H1 (cell line): ENCODE results near the gene IBSP. TPM values are rescaled to one million over a fixed set of nuclear protein-coding genes. Genes with fewer than 3 reads are reported as not detected.

ENCODE experiments used
- CTCF ChIA-PET: fragments of 300-600 bp; sonication (Branson Sonifier 250); formaldehyde crosslinking; loops from one replicate; lab custom pipeline; 2021; ENCODE audit not compliant: partially characterized antibody; lab: Charles Lee
- POLR2A ChIA-PET: fragments of 300-600 bp; sonication (Branson Sonifier 250); formaldehyde crosslinking; loops from one replicate; lab custom pipeline; 2021; ENCODE audit warnings: inconsistent platforms; ENCODE audit not compliant: partially characterized antibody; lab: Charles Lee
- DNase-seq, 2 experiments: peaks; one replicate each; pipeline versions ENCODE4 v3.0.0 to v3.0.0-alpha.2; 2010 to 2022; ENCODE audit warnings: low spot score in 2 of 2, low read depth in 1 of 2, mixed read lengths in 1 of 2
- FAIRE-seq: peaks from 2 replicates; lab custom pipeline; 2011; peaks lifted over from hg19 to GRCh38; lab: Jason Lieb, UNC
- H2AFZ ChIP-seq: 2 replicates; pipeline ENCODE4 v1.8.1; 2012; ENCODE audit warnings: low read length, inconsistent platforms
- H2AK5ac ChIP-seq: 2 replicates; pipeline ENCODE4 v1.6.1; 2013; ENCODE audit warnings: low read depth, low read length
- H2BK120ac ChIP-seq: replicated peaks from 2 replicates; pipeline ENCODE3; 2013; ENCODE audit warnings: low read depth, low read length, inconsistent platforms
- H2BK12ac ChIP-seq: 2 replicates; pipeline ENCODE4 v1.6.1; 2013; ENCODE audit warnings: low read depth, low read length
- H2BK15ac ChIP-seq: 2 replicates; pipeline ENCODE4 v1.6.1; 2013; ENCODE audit warnings: low read length
- H2BK20ac ChIP-seq: 2 replicates; pipeline ENCODE4 v1.6.1; 2013; ENCODE audit warnings: low read length
- H2BK5ac ChIP-seq: 2 replicates; pipeline ENCODE4 v1.6.1; 2013; ENCODE audit warnings: low read depth, low read length
- H3K14ac ChIP-seq: 2 replicates; pipeline ENCODE4 v1.6.1; 2013; ENCODE audit warnings: inconsistent platforms; ENCODE audit not compliant: insufficient read length
- H3K18ac ChIP-seq: 2 replicates; pipeline ENCODE4 v1.6.1; 2013; ENCODE audit warnings: low read length; ENCODE audit errors: extremely low read depth
- H3K23ac ChIP-seq: 2 replicates; pipeline ENCODE4 v1.6.1; 2013; ENCODE audit warnings: inconsistent platforms; ENCODE audit not compliant: insufficient read length
- H3K23me2 ChIP-seq: 2 replicates; pipeline ENCODE4 v1.6.1; 2013; ENCODE audit warnings: low read depth, low read length
- H3K27ac ChIP-seq: 2 replicates; pipeline ENCODE4 v1.6.1; 2011; ENCODE audit warnings: low read depth, low read length, inconsistent platforms
- H3K27me3 ChIP-seq, 4 experiments: replicated peaks in 1 of 4; 1 replicate in 1 of 4; 2 replicates in 3 of 4; pipeline versions ENCODE4 v1.6.1 to v1.8.1; 2011 to 2013; ENCODE audit warnings: low read length in 3 of 4, mild to moderate bottlenecking in 3 of 4, inconsistent platforms in 2 of 4, mixed read lengths in 2 of 4, moderate library complexity in 1 of 4; ENCODE audit not compliant: control insufficient read depth in 3 of 4, insufficient read depth in 3 of 4; ENCODE audit errors: extremely low read depth in 1 of 4
- H3K36me3 ChIP-seq, 4 experiments: 2 replicates each; pipeline versions ENCODE4 v1.6.1 to v1.8.1; 2011 to 2013; ENCODE audit warnings: mild to moderate bottlenecking in 4 of 4, low read length in 3 of 4, moderate library complexity in 2 of 4, control low read depth in 1 of 4, inconsistent platforms in 1 of 4; ENCODE audit not compliant: insufficient read depth in 4 of 4, control insufficient read depth in 2 of 4
- H3K4ac ChIP-seq: replicated peaks from 2 replicates; pipeline ENCODE3; 2013; ENCODE audit warnings: low read length, low read depth, mixed read lengths, inconsistent platforms; ENCODE audit not compliant: insufficient read length
- H3K4me1 ChIP-seq, 4 experiments: replicated peaks in 1 of 4; 1 replicate in 1 of 4; 2 replicates in 3 of 4; pipeline versions ENCODE4 v1.6.1 to v1.8.1; 2011 to 2013; ENCODE audit warnings: low read length in 3 of 4, inconsistent platforms in 2 of 4, mixed read lengths in 1 of 4; ENCODE audit not compliant: insufficient read depth in 4 of 4, control insufficient read depth in 3 of 4
- H3K4me2 ChIP-seq, 2 experiments: 2 replicates each; pipeline versions ENCODE4 v1.6.1 to v1.8.1; 2011 to 2013; ENCODE audit warnings: low read depth in 2 of 2, low read length in 2 of 2, control low read depth in 1 of 2, inconsistent platforms in 1 of 2, mild to moderate bottlenecking in 1 of 2; ENCODE audit not compliant: insufficient read depth in 1 of 2
- H3K4me3 ChIP-seq, 4 experiments: fragments of 200-600, 300-600 bp in 1 of 4; sonication (generic), shearing (Covaris generic), sonication (Bioruptor Twin) in 1 of 4; 2 replicates each; pipeline versions ENCODE4 v1.5.1 to v1.8.1; 2011 to 2016; ENCODE audit warnings: low read length in 4 of 4, low read depth in 3 of 4, control low read depth in 2 of 4, inconsistent platforms in 2 of 4, mild to moderate bottlenecking in 2 of 4, mixed read lengths in 1 of 4, moderate library complexity in 1 of 4; ENCODE audit not compliant: insufficient read depth in 2 of 4; ENCODE audit errors: extremely low read depth in 1 of 4
- H3K56ac ChIP-seq: replicated peaks from 2 replicates; pipeline ENCODE3; 2013; ENCODE audit warnings: low read depth, mild to moderate bottlenecking, mixed read lengths, low read length, inconsistent platforms; ENCODE audit not compliant: insufficient read length
- H3K79me1 ChIP-seq: 2 replicates; pipeline ENCODE4 v1.6.1; 2013; ENCODE audit warnings: low read depth, low read length, control low read depth
- H3K79me2 ChIP-seq, 2 experiments: 2 replicates each; pipeline versions ENCODE4 v1.6.1 to v1.8.1; 2012 to 2013; ENCODE audit warnings: low read length in 2 of 2, mild to moderate bottlenecking in 2 of 2, inconsistent platforms in 1 of 2; ENCODE audit not compliant: insufficient read depth in 2 of 2, control insufficient read depth in 1 of 2
- H3K9ac ChIP-seq, 4 experiments: replicated peaks in 1 of 4; 1 replicate in 1 of 4; 2 replicates in 3 of 4; pipeline versions ENCODE4 v1.6.1 to v1.8.1; 2011 to 2013; ENCODE audit warnings: low read depth in 3 of 4, low read length in 3 of 4, control low read depth in 2 of 4, mild to moderate bottlenecking in 2 of 4, moderate library complexity in 2 of 4, inconsistent platforms in 1 of 4; ENCODE audit errors: extremely low read depth in 1 of 4
- H3K9me3 ChIP-seq, 2 experiments: 2 replicates each; pipeline versions ENCODE4 v1.6.1 to v1.8.1; 2012 to 2013; ENCODE audit warnings: mild to moderate bottlenecking in 2 of 2, moderate library complexity in 2 of 2, control low read depth in 1 of 2, inconsistent platforms in 1 of 2, low read depth in 1 of 2, low read length in 1 of 2, mixed read lengths in 1 of 2; ENCODE audit not compliant: insufficient read depth in 2 of 2
- H4K20me1 ChIP-seq, 2 experiments: replicated peaks in 1 of 2; 2 replicates each; pipeline versions ENCODE3 to v1.8.1; 2011 to 2013; ENCODE audit warnings: inconsistent platforms in 2 of 2, low read length in 2 of 2, mild to moderate bottlenecking in 1 of 2; ENCODE audit not compliant: insufficient read depth in 2 of 2, control insufficient read depth in 1 of 2
- H4K5ac ChIP-seq: 2 replicates; pipeline ENCODE4 v1.6.1; 2013; ENCODE audit warnings: low read length, low read depth, mixed read lengths, inconsistent platforms; ENCODE audit not compliant: insufficient read length
- H4K8ac ChIP-seq: 2 replicates; pipeline ENCODE4 v1.8.0; 2013; ENCODE audit warnings: mild to moderate bottlenecking, moderate library complexity, low read length, inconsistent platforms; ENCODE audit not compliant: insufficient read depth; ENCODE audit errors: extremely low read depth
- H4K91ac ChIP-seq: replicated peaks from 2 replicates; pipeline ENCODE3; 2013; ENCODE audit warnings: low read length, mixed read lengths, inconsistent platforms; ENCODE audit not compliant: insufficient read length
- ATF3 ChIP-seq: IDR thresholded peaks from 2 replicates; pipeline ENCODE4 v1.6.1; 2011; ENCODE audit warnings: low read depth, mild to moderate bottlenecking, low read length; ENCODE audit not compliant: insufficient read depth
- CEBPB ChIP-seq: IDR thresholded peaks from 2 replicates; pipeline ENCODE4 v1.6.1; 2012; ENCODE audit warnings: low read depth, low read length
- CREB1 ChIP-seq: IDR thresholded peaks from 2 replicates; pipeline ENCODE4 v1.6.1; 2012; ENCODE audit warnings: inconsistent platforms
- CTCF ChIP-seq, 3 experiments: IDR thresholded peaks; 1 replicate in 2 of 3; 2 replicates in 1 of 3; pipeline versions ENCODE4 v1.5.1 to v1.6.1; 2011; ENCODE audit warnings: low read length in 3 of 3, mild to moderate bottlenecking in 3 of 3, inconsistent platforms in 2 of 3, low read depth in 1 of 3, moderate library complexity in 1 of 3; ENCODE audit not compliant: insufficient read depth in 1 of 3; ENCODE audit errors: control extremely low read depth in 1 of 3
- EZH2 ChIP-seq: fragments of 200-600 bp; sonication (generic); IDR thresholded peaks from 2 replicates; pipeline ENCODE4 v1.7.1; 2012; ENCODE audit warnings: low read depth, mild to moderate bottlenecking, moderate library complexity, low read length, inconsistent platforms; ENCODE audit not compliant: severe bottlenecking
- FOSL1 ChIP-seq: IDR thresholded peaks from 2 replicates; pipeline ENCODE4 v1.6.1; 2011; ENCODE audit warnings: mild to moderate bottlenecking, low read depth, low read length, moderate library complexity; ENCODE audit not compliant: insufficient read depth
- MAX ChIP-seq: IDR thresholded peaks from 2 replicates; pipeline ENCODE4 v1.6.1; 2012; ENCODE audit warnings: inconsistent platforms
- NRF1 ChIP-seq: IDR thresholded peaks from 2 replicates; pipeline ENCODE4 v1.6.1; 2011; ENCODE audit warnings: mild to moderate bottlenecking, low read depth, low read length, improper control_type of control experiment
- POLR2AphosphoS5 ChIP-seq: IDR thresholded peaks from 2 replicates; pipeline ENCODE4 v1.6.1; 2011; ENCODE audit warnings: low read depth, low read length
- RBBP5 ChIP-seq: IDR thresholded peaks from 2 replicates; pipeline ENCODE4 v1.7.1; 2012; ENCODE audit warnings: low read depth, mild to moderate bottlenecking, inconsistent platforms, low read length, moderate library complexity, borderline replicate concordance
- SIX5 ChIP-seq: IDR thresholded peaks from 2 replicates; pipeline ENCODE4 v1.6.1; 2011; ENCODE audit warnings: mild to moderate bottlenecking, low read depth, low read length
- SRF ChIP-seq: IDR thresholded peaks from 2 replicates; pipeline ENCODE4 v1.6.1; 2011; ENCODE audit warnings: mild to moderate bottlenecking, low read depth, low read length, moderate library complexity
- WGBS, 2 experiments: shearing (Covaris generic) in 1 of 2; methylation state at CpG; one replicate each; pipeline versions ENCODE4 v1.1.6 to v1.1.7; 2013 to 2015; ENCODE audit warnings: low lambda C conversion rate in 2 of 2, mixed read lengths in 2 of 2, inconsistent platforms in 1 of 2, low coverage in 1 of 2, missing lambda C conversion rate in 1 of 2; ENCODE audit not compliant: insufficient replicate concordance in 2 of 2, insufficient coverage in 1 of 2, insufficient read length in 1 of 2; ENCODE audit errors: extremely low coverage in 1 of 2, missing lambda C conversion rate in 1 of 2; 5-methylcytosine and 5-hydroxymethylcytosine counted together
- polyA plus RNA-seq, 7 experiments: library from polyadenylated mRNA; depleted of rRNA in 3 of 7; stranded (reverse) in 5 of 7; unstranded in 2 of 7; fragments of >200 nt in 5 of 7; fragments of 200-250 nt in 2 of 7; gene quantifications; 1 replicate in 5 of 7; 2 replicates in 1 of 7; 4 replicates in 1 of 7; pipeline versions ENCODE4 v1.2.1 to v1.2.3, GENCODE V29; 2011 to 2013; ENCODE audit warnings: missing spikeins in 2 of 7, mixed read lengths in 2 of 7
- total RNA-seq: library from RNA; stranded (reverse); fragmentation: NEBNext Ultra II Directional; extraction: Animal tissue kit (Norgen Biotek cat#: 25700); gene quantifications from 2 replicates; pipeline ENCODE4 v1.2.1, GENCODE V29; 2021

IBSP gene
- total and polyA plus RNA-seq, 2 of the 8 experiments (the other 6 are each of a cell fraction or from before 2014, with no cell fraction given) = not detected

GRCh38 chr4:87783781-87784180 is 15.6 kb upstream of the IBSP start:
- H3K27me3 ChIP-seq = no peaks in the 10 kb centered on the region
- H3K9me3 ChIP-seq = no peaks in the 10 kb centered on the region
- H2AFZ ChIP-seq = no peak overlapping the region
- H3K79me2 ChIP-seq = no peaks in the 10 kb centered on the region
- no peak overlapping the region for H3K4me2 ChIP-seq
- no peaks in the 10 kb centered on the region for H3K79me1 ChIP-seq
- H2BK120ac ChIP-seq = no peak overlapping the region
- no peaks in the 10 kb centered on the region for H4K20me1 ChIP-seq
- H4K91ac ChIP-seq = no peak overlapping the region
- H4K8ac ChIP-seq = no peak overlapping the region
- H2BK15ac ChIP-seq = no peak overlapping the region
- H3K18ac ChIP-seq = no peak overlapping the region
- 90% methylated on average over 2 of the region's 2 CpGs; no CpG with 5 or more reads in 1 of the 2 experiments for WGBS, 2 experiments
- H3K27ac ChIP-seq = no peak overlapping the region
- no peak overlapping the region for H3K4me3 ChIP-seq
- no peaks in the 10 kb centered on the region for H3K36me3 ChIP-seq
- no peak overlapping the region for H3K56ac ChIP-seq
- no peak overlapping the region for H3K23ac ChIP-seq
- H3K14ac ChIP-seq = no peak overlapping the region
- H3K9ac ChIP-seq = no peak overlapping the region
- FAIRE-seq (no peak), DNase-seq (no peak)
- H3K4me1 ChIP-seq = peaks cover 0 to 2% (median 0%) of the 10 kb centered on the region in 4 experiments; a peak in 1 of 7 replicates
- H2BK5ac ChIP-seq = no peak overlapping the region
- ChIA-PET POLR2A (no interaction called here), CTCF (interaction anchor here (0.8 kb wide), 1 partner anchor 27 kb away, joined by 4 read pairs; no protein-coding TSS in a partner anchor)
- H4K5ac ChIP-seq = no peak overlapping the region
- no peaks in the 10 kb centered on the region; the same call in 1 of the 2 replicates for H3K23me2 ChIP-seq
- no peak overlapping the region for H2BK20ac ChIP-seq
- no peak overlapping the region for H2BK12ac ChIP-seq
- no peak overlapping the region for H3K4ac ChIP-seq
- no peak overlapping the region for H2AK5ac ChIP-seq
- TF ChIP-seq CEBPB (no peak), CREB1 (no peak), SRF (no peak), MAX (no peak), NRF1 (no peak), EZH2 (no peak), ATF3 (no peak), SIX5 (no peak), FOSL1 (no peak), CTCF (IDR thresholded peaks at IDR 0.05; ENCODE audit: control extremely low read depth in 1 of 3, insufficient read depth in 1 of 3, low read depth in 1 of 3, low read length in 3 of 3) (no peak), RBBP5 (no peak), POLR2AphosphoS5 (no peak)
